PC-3 (cell line): ENCODE measurements around the gene WNK1.

Experiments
- CTCF ChIP-seq: fragments of 300-600 bp; sonication (generic); conservative IDR thresholded peaks from 2 replicates; pipeline ENCODE4 v1.5.1; 2017; ENCODE audit warnings: antibody characterized with exemption, low read depth, mild to moderate bottlenecking, low read length
- EZH2 ChIP-seq: fragments of 300-600 bp; sonication (generic); IDR thresholded peaks from one replicate; pipeline ENCODE4 v1.6.1; 2017; ENCODE audit warnings: antibody characterized with exemption, mild to moderate bottlenecking, low read length; ENCODE audit not compliant: unreplicated experiment

- no peak for TF ChIP-seq CTCF
- TF ChIP-seq EZH2, result no peak
Measured at GRCh38 chr12:712172-712863, 40.1 kb upstream of the WNK1 start.
